Tibial artery (tissue), 4 donors: Measurements from ENCODE around the gene DCDC2.
"Not testable (repeated sequence)": the region's sequence is repeated elsewhere in the genome, so short reads cannot be mapped to it uniquely, and the experiment has no call there.

Source experiments
- DNase-seq, 2 donors: peaks; one replicate each; pipeline ENCODE4 v3.0.0-alpha.2; 2019
- H3K27ac ChIP-seq, 2 donors: fragments of 200-600 bp; sonication (generic) in 1 of 2; 1 replicate in 1 of 2; 2 replicates in 1 of 2; pipeline ENCODE4 v1.5.1; 2018 to 2019; ENCODE audit warnings: mild to moderate bottlenecking in 1 of 2
- H3K27me3 ChIP-seq, 2 donors: fragments of 200-600 bp; sonication (generic) in 1 of 2; one replicate each; pipeline versions ENCODE4 v1.5.1 to v1.6.0; 2016 to 2019
- H3K36me3 ChIP-seq, 3 donors: fragments of 200-600 bp; sonication (generic) in 2 of 3; one replicate each; pipeline ENCODE4 v1.5.1; 2016 to 2019; ENCODE audit warnings: mild to moderate bottlenecking in 2 of 3
- H3K4me1 ChIP-seq, 4 donors: fragments of 200-600 bp; sonication (generic) in 2 of 4; 1 replicate in 3 of 4; 2 replicates in 1 of 4; pipeline ENCODE4 v1.5.1; 2016 to 2019
- H3K4me3 ChIP-seq, 2 donors: fragments of 200-600 bp; sonication (generic) in 1 of 2; 1 replicate in 1 of 2; 2 replicates in 1 of 2; pipeline ENCODE4 v1.5.1; 2018 to 2019; ENCODE audit warnings: mild to moderate bottlenecking in 2 of 2
- H3K9me3 ChIP-seq, 3 donors: fragments of 200-600 bp; sonication (generic) in 1 of 3; one replicate each; pipeline ENCODE4 v1.5.1; 2016 to 2019
- CTCF ChIP-seq, 2 experiments: fragments of 200-600 bp in 1 of 2; fragments of 450-650 bp in 1 of 2; IDR thresholded peaks; one replicate each; pipeline ENCODE4 v1.5.1; 2017 to 2019; ENCODE audit warnings: antibody characterized with exemption in 2 of 2, mild to moderate bottlenecking in 1 of 2, moderate library complexity in 1 of 2
- intact Hi-C: fragments of 100-400 bp; cut with DNase I; formaldehyde crosslinking; loops from one replicate; pipeline ENCODE4 v1.15.0; 2023; ENCODE audit warnings: low total_unique reads

DCDC2 gene

GRCh38 chr6:24273096-24273870 is 84.6 kb downstream of the DCDC2 start:
- Histone ChIP-seq H3K4me1 (no peaks in the 10 kb centered on the region), H3K27ac (no peak overlapping the region), H3K27me3 (no peaks in the 10 kb centered on the region), H3K36me3 (no peaks in the 10 kb centered on the region), H3K4me3 (no peak overlapping the region), H3K9me3 (no peaks in the 10 kb centered on the region)
- no peak for DNase-seq
- no peak for TF ChIP-seq CTCF (IDR thresholded peaks at IDR 0.05)
- intact Hi-C loops = no loop called here

DNA sequence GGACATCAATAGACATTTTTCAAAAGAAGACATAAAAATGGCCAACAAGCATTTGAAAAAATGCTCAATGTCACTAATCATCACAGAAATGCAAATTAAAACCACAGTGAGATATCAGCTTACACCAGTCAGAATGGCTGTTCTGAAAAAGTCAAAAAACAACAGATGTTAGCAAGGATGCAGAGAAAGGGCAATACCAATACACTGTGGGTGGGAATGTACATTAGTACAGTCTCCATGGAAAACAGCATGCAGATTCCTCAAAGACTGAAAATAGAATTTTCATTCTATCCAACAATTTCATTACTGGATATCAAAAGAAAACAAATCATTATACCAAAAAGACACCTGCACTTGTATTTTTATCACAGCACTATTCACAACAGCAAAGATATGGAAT is 85.3 kb downstream of the DCDC2 start:
- Histone ChIP-seq H3K36me3 (no peaks in the 10 kb centered on the region), H3K27ac (no peak overlapping the region), H3K4me1 (no peaks in the 10 kb centered on the region), H3K4me3 (no peak overlapping the region), H3K27me3 (no peaks in the 10 kb centered on the region), H3K9me3 (no peaks in the 10 kb centered on the region)
- no peak for TF ChIP-seq CTCF (IDR thresholded peaks at IDR 0.05)
- intact Hi-C loops = no loop called here
- no peak for DNase-seq

GRCh38 chr6:24272148-24272547 is 85.7 kb downstream of the DCDC2 start:
- Histone ChIP-seq H3K27me3 (no peaks in the 10 kb centered on the region), H3K27ac (no peak overlapping the region), H3K4me3 (no peak overlapping the region), H3K9me3 (no peaks in the 10 kb centered on the region), H3K4me1 (no peaks in the 10 kb centered on the region), H3K36me3 (no peaks in the 10 kb centered on the region)
- DNase-seq = no peak
- intact Hi-C loops = no loop called here
- no peak for TF ChIP-seq CTCF (IDR thresholded peaks at IDR 0.05)

GRCh38 chr6:24270011-24270410 is 87.8 kb downstream of the DCDC2 start:
- Histone ChIP-seq H3K27ac (no peak overlapping the region), H3K36me3 (no peaks in the 10 kb centered on the region), H3K4me3 (no peak overlapping the region), H3K27me3 (no peaks in the 10 kb centered on the region), H3K9me3 (no peaks in the 10 kb centered on the region), H3K4me1 (no peaks in the 10 kb centered on the region)
- TF ChIP-seq CTCF (IDR thresholded peaks at IDR 0.05) = no peak
- DNase-seq = no peak
- intact Hi-C loops = no loop called here

DNA sequence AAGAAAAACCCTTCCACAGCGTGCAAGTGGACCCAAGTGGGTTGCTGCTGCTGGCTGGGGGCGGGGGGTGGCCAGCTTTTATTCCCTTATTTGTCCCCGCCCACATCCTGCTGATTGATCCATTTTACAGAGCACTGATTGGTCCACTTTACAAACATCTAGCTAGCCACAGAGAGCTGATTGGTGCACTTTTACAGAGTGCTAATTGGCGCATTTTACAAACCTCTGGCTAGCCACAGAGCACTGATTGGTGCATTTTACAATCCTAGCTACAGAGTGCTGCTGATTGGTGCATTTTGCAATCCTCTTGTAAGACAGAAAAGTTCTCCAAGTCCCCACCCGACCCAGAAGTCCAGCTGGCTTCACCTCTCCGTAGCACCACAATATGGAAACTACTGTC is 99.6 kb downstream of the DCDC2 start:
- intact Hi-C loops, DNase-seq, H3K36me3 ChIP-seq, H3K9me3 ChIP-seq, H3K4me3 ChIP-seq, H3K27ac ChIP-seq, H3K27me3 ChIP-seq, H3K4me1 ChIP-seq: not testable (repeated sequence)

DNA sequence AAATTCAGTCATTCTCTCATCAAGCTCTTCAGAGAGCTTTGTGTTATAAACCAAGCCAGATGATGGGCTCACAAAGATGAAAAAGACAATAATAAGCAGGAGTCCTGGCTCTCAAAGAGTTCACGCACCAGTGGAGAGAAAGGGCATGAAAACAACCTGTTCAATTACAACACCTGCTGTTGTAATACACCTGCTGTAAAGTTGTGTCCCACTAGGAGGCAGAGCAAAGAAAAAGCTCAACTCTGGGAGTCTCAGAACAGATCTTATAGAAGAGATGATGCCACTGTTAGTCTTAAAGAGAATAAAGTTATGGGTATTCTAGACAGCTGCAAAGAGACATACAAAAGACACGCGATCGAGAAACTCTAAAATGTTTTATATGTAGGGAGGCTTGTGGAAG is 100.6 kb downstream of the DCDC2 start:
- Histone ChIP-seq H3K27me3 (no peaks in the 10 kb centered on the region), H3K4me1 (no peaks in the 10 kb centered on the region), H3K4me3 (no peak overlapping the region), H3K27ac (no peak overlapping the region), H3K36me3 (no peaks in the 10 kb centered on the region), H3K9me3 (peaks cover 0 to 7% (median 0%) of the 10 kb centered on the region in 3 donors)
- intact Hi-C loops = no loop called here
- DNase-seq = no peak
- no peak for TF ChIP-seq CTCF (IDR thresholded peaks at IDR 0.05)
